ENCODE results near the gene SALL4.
A peak's percentile ranks its signal among the peaks of the same experiment; 100 is the strongest.
"Not testable (repeated sequence)": the region's sequence is repeated elsewhere in the genome, so short reads cannot be mapped to it uniquely, and the experiment has no call there.

SALL4 gene

GRCh38 chr20:51769976-51770615, 32.2 kb downstream of the SALL4 start:
- no peak overlapping the region for H3K4me3 ChIP-seq (ENCODE audit: low read depth, low read length)
- no peak for TF ChIP-seq CTCF (IDR thresholded peaks at IDR 0.05; ENCODE audit: insufficient read depth, low read length, missing control alignments)
- CTCF ChIA-PET, result no interaction called here
- POLR2A ChIA-PET, result no interaction called here
- DNase-seq (ENCODE audit: low read depth, low spot score), result no peak

GRCh38 chr20:51768759-51769517, 33.4 kb downstream of the SALL4 start:
- peak overlapping the region; percentile 72 for H3K4me3 ChIP-seq (ENCODE audit: low read depth, low read length)
- POLR2A ChIA-PET, result no interaction called here
- no peak for DNase-seq (ENCODE audit: low read depth, low spot score)
- CTCF ChIA-PET, result interaction anchor here (1.6 kb wide), 1 partner anchor 31 kb away, joined by 4 read pairs; no protein-coding TSS in a partner anchor
- TF ChIP-seq CTCF (IDR thresholded peaks at IDR 0.05; ENCODE audit: insufficient read depth, low read length, missing control alignments), result no peak

- ChIA-PET CTCF (interaction anchor here (0.6 to 1.6 kb wide), 3 partner anchors 12 to 128 kb away, joined by 3 to 4 read pairs (median 3); no protein-coding TSS in a partner anchor), POLR2A (no interaction called here)
- no peak for TF ChIP-seq CTCF (IDR thresholded peaks at IDR 0.05; ENCODE audit: insufficient read depth, low read length, missing control alignments)
- H3K4me3 ChIP-seq (ENCODE audit: low read depth, low read length), result peak within 1 kb of the TSS; percentile 72
- no peak for DNase-seq (ENCODE audit: low read depth, low spot score)
These were observed 34.2 kb downstream of the SALL4 start, which contains the start of gene ATP9A for GRCh38 chr20:51767867-51768758. ATP9A (minus strand) TSS chr20:51768390; CDS start chr20:51768369, 21 bp downstream.

GRCh38 chr20:51766994-51767866, 35.1 kb downstream of the SALL4 start:
- TF ChIP-seq CTCF (IDR thresholded peaks at IDR 0.05; ENCODE audit: insufficient read depth, low read length, missing control alignments), result peak; percentile 56
- ChIA-PET POLR2A (no interaction called here), CTCF (interaction anchor here (0.9 to 1.6 kb wide), 3 partner anchors 13 to 127 kb away, joined by 3 to 4 read pairs (median 3); no protein-coding TSS in a partner anchor)
- no peak for DNase-seq (ENCODE audit: low read depth, low spot score)
- H3K4me3 ChIP-seq (ENCODE audit: low read depth, low read length), result peak overlapping the region; percentile 72

- H3K4me3 ChIP-seq (ENCODE audit: low read depth, low read length); POLR2A ChIA-PET; DNase-seq (ENCODE audit: low read depth, low spot score): not testable (repeated sequence)
- CTCF ChIA-PET, result interaction anchor here (1.0 to 2.1 kb wide), 2 partner anchors 65 to 318 kb away, joined by 3 to 5 read pairs; no protein-coding TSS in a partner anchor
These were observed 36.9 kb downstream of the SALL4 start for GRCh38 chr20:51765381-51765780.
